ENCODE data around the gene ARFRP1. TPM values are rescaled to one million over a fixed set of nuclear protein-coding genes. Genes with fewer than 3 reads are reported as not detected.
"Not testable (repeated sequence)": the region's sequence is repeated elsewhere in the genome, so short reads cannot be mapped to it uniquely, and the experiment has no call there.

The ARFRP1 gene
- total and polyA plus RNA-seq, 2 of the 13 experiments (the other 11 are each of a cell fraction or from before 2014, with no cell fraction given): 32.0 to 51.1 TPM

- TF ChIP-seq ZNF263 (CRISPR knock-in tag; IDR thresholded peaks at IDR 0.05): 0 out of 2 replicates have a peak, but pooled peaks have one; percentile 8
- ATAC-seq; H3K27me3 ChIP-seq (ENCODE audit: control insufficient read depth in 1 of 2, insufficient read depth in 2 of 2, low read length in 2 of 2); intact Hi-C loops (cut with micrococcal nuclease; ENCODE audit: unreplicated experiment); H4K20me1 ChIP-seq (ENCODE audit: insufficient read depth, low read length); DNase-seq (ENCODE audit: low spot score); BruUV-seq (replicated peaks); in situ Hi-C loops (cut with HindIII; ENCODE audit: extremely low pct_ligation_motif_present, low pct_unique_long_range_greater_than_20kb); H3K4me2 ChIP-seq (ENCODE audit: low read depth, low read length); H3K9ac ChIP-seq (ENCODE audit: insufficient read depth, low read depth, low read length); H2AFZ ChIP-seq (ENCODE audit: low read length); H3K27ac ChIP-seq (ENCODE audit: extremely low read length, insufficient read depth, low read length); FAIRE-seq; H3K4me3 ChIP-seq (replicated peaks in 1 of 3; ENCODE audit: insufficient read depth in 1 of 3, low read depth in 2 of 3, low read length in 3 of 3); CTCF ChIA-PET (ENCODE audit: low intra/inter-chr PET ratio, low total read pairs): not testable (repeated sequence)
- WGBS (ENCODE audit: low lambda C conversion rate): 95% methylated on average over 2 of the region's 2 CpGs
- Histone ChIP-seq H3K9me3 (ENCODE audit: low read length) (peaks cover 14% of the 10 kb centered on the region), H3K79me2 (ENCODE audit: insufficient read depth, low read length) (peaks cover 44% of the 10 kb centered on the region), H3K4me1 (ENCODE audit: insufficient read depth, low read length) (peaks cover 35% of the 10 kb centered on the region), H3K36me3 (replicated peaks in 1 of 2; ENCODE audit: control insufficient read depth in 1 of 2, insufficient read depth in 2 of 2, low read length in 2 of 2) (peaks cover 18 to 36% of the 10 kb centered on the region in 2 experiments)
- POLR2A ChIA-PET: interaction anchor here (1.2 to 8.7 kb wide), 3 partner anchors 15 to 16 kb away, joined by 4 to 55 read pairs (median 4); partner anchors contain the start of genes ARFRP1, SLC2A4RG and ZGPAT
Observed at GRCh38 chr20:63722967-63723622, 15.3 kb upstream of the ARFRP1 start.

GRCh38 chr20:63718996-63719395 lies 11.2 kb upstream of the ARFRP1 start:
- in situ Hi-C loops (cut with HindIII; ENCODE audit: extremely low pct_ligation_motif_present, low pct_unique_long_range_greater_than_20kb) (no loop called here), intact Hi-C loops (cut with micrococcal nuclease; ENCODE audit: unreplicated experiment) (no loop called here)
- Histone ChIP-seq H3K9me3 (ENCODE audit: low read length) (peaks cover 5% of the 10 kb centered on the region; the same call in 1 of the 2 replicates), H3K79me2 (ENCODE audit: insufficient read depth, low read length) (peaks cover 62% of the 10 kb centered on the region), H3K9ac (ENCODE audit: insufficient read depth, low read depth, low read length) (no peak overlapping the region), H2AFZ (ENCODE audit: low read length) (no peak overlapping the region), H3K27ac (ENCODE audit: extremely low read length, insufficient read depth, low read length) (peak overlapping the region; percentile 32), H4K20me1 (ENCODE audit: insufficient read depth, low read length) (no peaks in the 10 kb centered on the region), H3K36me3 (replicated peaks in 1 of 2; ENCODE audit: control insufficient read depth in 1 of 2, insufficient read depth in 2 of 2, low read length in 2 of 2) (peaks cover 23 to 53% of the 10 kb centered on the region in 2 experiments), H3K4me1 (ENCODE audit: insufficient read depth, low read length) (peaks cover 19% of the 10 kb centered on the region), H3K4me3 (replicated peaks in 1 of 3; ENCODE audit: insufficient read depth in 1 of 3, low read depth in 2 of 3, low read length in 3 of 3) (no peak overlapping the region), H3K27me3 (ENCODE audit: control insufficient read depth in 1 of 2, insufficient read depth in 2 of 2, low read length in 2 of 2) (no peaks in the 10 kb centered on the region), H3K4me2 (ENCODE audit: low read depth, low read length) (no peak overlapping the region)
- BruUV-seq (replicated peaks): no TSS peak
- TF ChIP-seq ZFP36L2 (CRISPR knock-in tag; IDR thresholded peaks at IDR 0.05) (no peak), ZNF317 (CRISPR knock-in tag; IDR thresholded peaks at IDR 0.05) (peak; percentile 98)
- ATAC-seq (no peak), FAIRE-seq (no peak), DNase-seq (ENCODE audit: low spot score) (no peak)
- CTCF ChIA-PET (ENCODE audit: low intra/inter-chr PET ratio, low total read pairs): no interaction called here
- WGBS (ENCODE audit: low lambda C conversion rate): 96% methylated on average over 2 of the region's 2 CpGs
- POLR2A ChIA-PET: interaction anchor here (0.9 to 2.4 kb wide), 3 partner anchors 11 to 61 kb away, joined by 3 to 16 read pairs (median 5); partner anchors contain the start of genes ARFRP1, RTEL1 and ZGPAT
